Activated CD4-positive, alpha-beta T cell treated with anti-CD3 and anti-CD28 coated beads, Interleukin-2, amount 10 ng/mL, durations not matched to agents 24 days and 14 days (primary cell): ENCODE measurements around the gene CUX1. TPM values are rescaled to one million over a fixed set of nuclear protein-coding genes. Genes with fewer than 3 reads are reported as not detected.

ENCODE experiments used
- DNase-seq: peaks from one replicate; pipeline ENCODE4 v3.0.0; 2022
- H3K27ac Mint-ChIP-seq: one replicate; pipeline ENCODE4 v1.8.0; 2022; ENCODE audit warnings: mild to moderate bottlenecking, mixed read lengths
- H3K27me3 Mint-ChIP-seq: one replicate; pipeline ENCODE4 v1.8.0; 2022; ENCODE audit warnings: mixed read lengths
- H3K36me3 Mint-ChIP-seq: one replicate; pipeline ENCODE4 v1.8.0; 2022; ENCODE audit warnings: low read depth, mild to moderate bottlenecking, mixed read lengths
- H3K4me1 Mint-ChIP-seq: one replicate; pipeline ENCODE4 v1.8.0; 2021; ENCODE audit warnings: mixed read lengths
- H3K4me3 Mint-ChIP-seq: one replicate; pipeline ENCODE4 v1.8.0; 2022; ENCODE audit warnings: mild to moderate bottlenecking, moderate library complexity, mixed read lengths
- H3K9me3 Mint-ChIP-seq: one replicate; pipeline ENCODE4 v1.8.0; 2021; ENCODE audit warnings: mixed read lengths
- intact Hi-C: fragments of 100-400 bp; cut with micrococcal nuclease; formaldehyde crosslinking; loops from one replicate; pipeline ENCODE4 v1.15.1; 2023
- total RNA-seq: library from RNA; stranded (reverse); gene quantifications from 2 replicates; pipeline ENCODE4 v1.2.3, GENCODE V29; 2022

Gene CUX1
- total RNA-seq, 1 donor from 2014 or later, result 31.5 TPM

DNA sequence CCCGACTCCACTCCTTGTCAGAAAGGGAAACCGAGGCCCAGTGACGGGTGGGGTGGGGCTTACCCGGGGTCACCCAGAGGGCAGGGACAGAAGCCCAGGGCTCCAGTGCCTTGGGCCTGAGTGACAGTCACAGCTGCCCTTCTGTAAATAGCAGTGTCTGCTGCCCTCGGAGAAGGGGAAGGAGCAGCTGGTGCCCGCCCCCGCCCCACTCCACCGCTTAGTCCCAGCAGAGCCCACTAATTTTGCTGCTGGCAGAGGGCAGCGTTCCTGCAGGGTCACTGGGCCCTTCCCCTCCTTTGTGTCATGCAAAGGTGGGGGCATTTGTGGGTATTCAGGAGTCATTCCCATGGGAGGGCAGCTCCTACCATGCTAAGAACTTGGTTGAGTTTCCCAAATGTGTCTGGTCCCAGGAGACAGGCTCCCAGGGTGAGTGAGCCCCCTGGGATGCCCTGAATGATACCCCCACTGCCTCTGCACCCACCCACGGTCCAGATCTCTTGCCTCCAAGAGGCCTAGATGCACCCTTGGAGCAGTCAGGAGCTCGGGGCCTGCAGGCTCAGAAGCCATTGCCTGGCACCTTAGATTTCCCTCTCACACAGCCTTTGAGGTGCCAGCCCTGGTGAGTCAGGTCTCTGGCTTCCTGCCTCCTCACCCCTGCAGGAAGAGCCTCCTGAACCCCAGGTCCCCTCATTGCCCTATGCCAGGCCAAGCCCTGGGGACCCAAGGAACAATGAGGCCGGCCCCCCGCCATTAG, 486.4 kb downstream of the CUX1 start:
- Mint-ChIP-seq H3K9me3 (no peaks in the 10 kb centered on the region), H3K36me3 (no peaks in the 10 kb centered on the region), H3K27ac (no peak overlapping the region), H3K4me1 (peaks cover 12% of the 10 kb centered on the region), H3K4me3 (no peak overlapping the region), H3K27me3 (no peaks in the 10 kb centered on the region)
- no peak for DNase-seq
- intact Hi-C loops, result no loop called here

DNA sequence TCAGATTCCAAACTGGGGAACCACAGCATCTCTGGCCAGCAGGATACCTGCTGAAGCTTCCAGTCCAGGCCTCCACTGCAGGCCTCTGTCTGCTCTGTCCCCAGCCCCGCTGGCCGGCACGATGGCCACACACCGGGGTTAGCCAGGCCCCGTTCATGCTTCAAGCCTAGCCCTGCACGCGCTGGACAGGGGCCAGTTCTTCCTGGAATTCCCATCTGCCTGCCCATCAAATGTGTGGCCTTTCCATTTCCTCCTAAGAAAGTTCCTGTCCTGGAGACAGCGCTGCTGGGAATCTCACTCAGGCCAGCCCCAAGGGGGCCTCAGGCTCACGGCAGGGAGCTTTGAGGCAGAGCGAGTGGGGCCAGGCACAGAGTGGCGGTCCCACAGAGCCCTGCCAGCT, 487.2 kb downstream of the CUX1 start:
- Mint-ChIP-seq H3K27me3 (no peaks in the 10 kb centered on the region), H3K4me1 (peaks cover 12% of the 10 kb centered on the region), H3K27ac (no peak overlapping the region), H3K9me3 (no peaks in the 10 kb centered on the region), H3K4me3 (no peak overlapping the region), H3K36me3 (no peaks in the 10 kb centered on the region)
- no peak for DNase-seq
- intact Hi-C loops, result no loop called here

DNA sequence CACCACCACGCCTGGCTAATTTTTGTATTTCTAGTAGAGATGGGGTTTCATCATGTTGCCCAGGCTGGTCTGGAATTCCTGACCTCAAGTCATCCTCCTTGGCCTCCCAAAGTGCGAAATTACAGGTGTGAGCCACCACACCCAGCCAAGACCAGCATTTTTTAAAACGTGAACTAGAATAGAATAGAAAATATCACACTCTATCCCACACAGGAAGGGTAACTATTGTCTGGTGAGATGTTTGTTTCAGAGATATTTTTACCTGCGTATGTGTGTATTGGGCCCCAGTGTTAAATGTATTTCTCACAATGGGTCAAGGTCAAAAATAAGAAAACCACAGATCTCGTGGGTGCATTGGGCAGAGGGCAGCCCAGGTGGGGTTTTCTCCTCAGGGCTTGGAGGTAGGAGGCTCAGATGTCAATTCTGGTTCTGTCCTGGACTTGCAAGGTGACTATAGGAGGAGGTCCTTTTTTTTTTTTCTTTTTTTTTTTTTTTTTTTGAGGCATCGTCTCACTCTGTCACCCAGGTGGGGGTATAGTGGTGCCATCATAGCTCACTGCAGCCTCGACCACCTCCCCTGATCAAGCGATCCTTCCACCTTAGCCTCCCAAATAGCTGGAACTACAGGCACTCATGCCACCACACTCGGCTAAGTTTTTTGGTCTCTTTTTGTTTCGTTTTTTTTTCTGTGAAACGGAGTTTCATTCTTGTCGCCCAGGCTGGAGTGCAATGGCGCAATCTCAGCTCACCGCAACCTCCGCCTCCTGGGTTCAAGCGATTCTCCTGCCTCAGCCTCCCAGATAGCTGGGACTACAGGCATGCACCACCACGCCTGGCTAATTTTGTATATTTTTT, 488.2 kb downstream of the CUX1 start:
- H3K36me3 Mint-ChIP-seq, result no peaks in the 10 kb centered on the region
- no peak for DNase-seq
- peaks cover 12% of the 10 kb centered on the region for H3K4me1 Mint-ChIP-seq
- H3K27ac Mint-ChIP-seq, result peak overlapping the region; percentile 20
- H3K9me3 Mint-ChIP-seq, result no peaks in the 10 kb centered on the region
- H3K27me3 Mint-ChIP-seq, result no peaks in the 10 kb centered on the region
- intact Hi-C loops, result loop anchor here (2.0 kb wide), 1 partner anchor 15 kb away; no protein-coding TSS in a partner anchor
- no peak overlapping the region for H3K4me3 Mint-ChIP-seq

DNA sequence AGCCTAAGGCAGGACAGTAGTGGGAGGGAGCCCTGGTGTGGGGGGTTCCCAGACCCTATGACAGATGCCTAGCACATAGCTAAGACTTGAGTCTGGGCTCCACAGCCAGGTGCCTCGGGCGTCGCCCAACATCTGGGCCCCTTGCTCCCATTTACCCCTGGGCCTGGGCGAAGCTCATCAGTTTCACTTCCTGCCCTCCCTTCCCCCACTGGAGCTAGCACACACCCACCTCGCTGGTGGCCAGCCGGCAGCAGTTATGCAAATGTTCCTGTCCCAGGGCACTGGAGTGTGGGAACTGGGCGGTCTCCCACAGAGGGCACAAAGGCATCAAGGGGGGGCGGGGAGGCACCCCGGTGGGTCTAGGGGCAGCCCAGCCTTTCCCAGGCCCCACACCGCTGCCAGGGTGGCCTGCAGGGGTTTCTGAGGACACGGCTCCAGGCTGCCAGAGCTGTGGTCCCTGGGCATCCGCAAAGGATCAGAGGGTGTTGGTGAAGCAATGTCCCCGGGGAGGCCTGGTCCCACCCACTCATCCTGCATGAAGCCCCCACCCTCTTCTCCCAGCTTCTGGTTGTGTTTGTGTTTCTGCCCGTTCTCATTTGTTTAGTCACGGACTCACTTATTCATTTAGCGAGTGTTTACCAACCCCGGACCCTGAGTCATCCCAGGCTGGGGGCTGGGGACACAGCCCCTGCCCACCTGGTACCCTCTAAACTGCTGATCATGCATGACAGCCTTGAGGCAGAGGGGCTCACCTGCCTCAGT, 489.7 kb downstream of the CUX1 start:
- Mint-ChIP-seq H3K36me3 (no peaks in the 10 kb centered on the region), H3K27ac (peak overlapping the region; percentile 60), H3K27me3 (no peaks in the 10 kb centered on the region), H3K4me3 (no peak overlapping the region), H3K4me1 (peaks cover 12% of the 10 kb centered on the region), H3K9me3 (no peaks in the 10 kb centered on the region)
- DNase-seq, result peak; percentile 82
- intact Hi-C loops, result loop anchor here (2.0 kb wide), 1 partner anchor 16 kb away; no protein-coding TSS in a partner anchor

DNA sequence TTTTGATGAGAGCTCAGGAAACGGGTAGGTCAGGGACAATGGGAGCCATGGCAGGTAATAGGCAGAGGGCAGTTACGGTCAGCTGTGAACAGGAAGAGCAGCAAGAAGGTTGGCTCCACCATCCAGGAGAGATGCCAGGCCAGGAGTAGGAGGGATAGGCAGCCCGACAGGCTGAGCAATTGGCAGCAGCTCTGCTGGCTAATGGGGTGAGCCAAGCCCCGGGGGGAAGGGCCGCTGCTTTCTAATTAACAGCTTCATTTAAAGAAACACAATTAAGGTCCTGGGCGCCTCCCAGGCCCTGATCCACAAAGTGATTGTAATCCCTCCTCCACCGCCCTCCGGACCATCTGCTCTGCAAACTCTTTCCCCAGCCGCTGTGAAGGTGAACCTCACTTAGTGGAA, 493.0 kb downstream of the CUX1 start:
- Mint-ChIP-seq H3K36me3 (no peaks in the 10 kb centered on the region), H3K4me1 (peaks cover 9% of the 10 kb centered on the region), H3K4me3 (no peak overlapping the region), H3K27me3 (no peaks in the 10 kb centered on the region), H3K9me3 (no peaks in the 10 kb centered on the region), H3K27ac (no peak overlapping the region)
- DNase-seq, result no peak
- intact Hi-C loops, result no loop called here

DNA sequence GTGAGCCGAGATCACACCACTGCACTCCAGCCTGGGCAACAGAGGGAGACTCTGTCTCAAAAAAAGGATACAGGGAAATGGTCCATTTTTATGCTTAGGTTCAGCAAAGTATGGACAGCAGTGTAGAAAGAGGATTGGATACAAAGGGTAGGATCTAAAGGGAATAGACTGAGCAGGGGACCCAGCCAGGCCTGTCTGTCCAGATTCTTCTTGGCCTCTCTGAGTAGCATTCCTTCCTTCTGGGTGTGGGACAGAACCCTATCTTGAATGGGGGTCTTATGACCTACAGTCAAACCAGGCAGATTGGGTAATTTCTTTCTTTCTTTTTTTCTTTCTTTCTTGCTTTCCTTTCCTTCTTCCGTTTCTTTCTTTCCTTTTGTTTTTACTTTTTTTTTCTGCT, 494.9 kb downstream of the CUX1 start:
- Mint-ChIP-seq H3K27ac (no peak overlapping the region), H3K9me3 (no peaks in the 10 kb centered on the region)

DNA sequence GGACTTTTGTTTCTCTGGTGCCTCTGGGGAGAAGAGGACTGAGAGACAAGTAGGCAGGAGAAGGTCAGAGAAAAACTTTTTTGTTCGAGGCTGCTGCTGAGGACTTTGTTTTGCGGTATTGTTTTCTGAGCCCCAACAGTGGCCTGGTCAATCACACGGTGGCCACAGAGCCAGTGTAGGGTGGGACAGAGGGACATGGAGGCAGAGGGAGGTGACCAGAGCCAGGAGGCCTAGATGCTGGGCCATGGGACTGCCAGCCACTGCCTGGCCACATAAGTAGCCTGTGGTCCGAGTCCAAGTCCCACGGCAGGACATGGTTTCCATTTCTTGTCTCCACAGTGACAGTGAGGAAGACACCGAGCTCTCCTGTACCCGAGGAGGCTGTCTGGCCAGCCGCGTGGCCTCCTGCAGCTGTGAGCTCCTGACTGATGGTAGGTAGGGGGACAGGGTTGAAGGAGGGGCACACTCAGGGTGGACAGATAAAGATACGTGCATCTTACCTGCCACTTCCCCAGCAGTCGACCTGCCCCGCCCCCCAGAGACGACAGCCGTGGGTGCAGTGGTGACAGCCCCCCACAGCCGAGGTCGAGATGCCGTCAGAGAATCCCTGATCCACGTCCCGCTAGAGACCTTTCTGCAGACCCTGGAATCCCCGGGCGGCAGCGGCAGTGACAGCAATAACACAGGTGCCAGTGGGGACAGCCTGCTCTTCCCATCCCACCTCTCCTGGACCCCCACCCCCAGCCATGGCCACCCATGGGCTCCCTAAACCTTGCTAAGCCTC, 496.8 kb downstream of the CUX1 start:
- H3K9me3 Mint-ChIP-seq, result no peaks in the 10 kb centered on the region
- intact Hi-C loops, result no loop called here
- no peak overlapping the region for H3K4me3 Mint-ChIP-seq
- no peak overlapping the region for H3K27ac Mint-ChIP-seq
- no peak for DNase-seq
- H3K27me3 Mint-ChIP-seq, result no peaks in the 10 kb centered on the region
- no peaks in the 10 kb centered on the region for H3K36me3 Mint-ChIP-seq
- no peaks in the 10 kb centered on the region for H3K4me1 Mint-ChIP-seq

More for the DNA sequence above, 494.9 kb downstream of the CUX1 start:
- no peak overlapping the region for H3K4me3 Mint-ChIP-seq
- no peaks in the 10 kb centered on the region for H3K36me3 Mint-ChIP-seq
- peaks cover 2% of the 10 kb centered on the region for H3K4me1 Mint-ChIP-seq
- no peak for DNase-seq
- H3K27me3 Mint-ChIP-seq, result no peaks in the 10 kb centered on the region
- intact Hi-C loops, result no loop called here

DNA sequence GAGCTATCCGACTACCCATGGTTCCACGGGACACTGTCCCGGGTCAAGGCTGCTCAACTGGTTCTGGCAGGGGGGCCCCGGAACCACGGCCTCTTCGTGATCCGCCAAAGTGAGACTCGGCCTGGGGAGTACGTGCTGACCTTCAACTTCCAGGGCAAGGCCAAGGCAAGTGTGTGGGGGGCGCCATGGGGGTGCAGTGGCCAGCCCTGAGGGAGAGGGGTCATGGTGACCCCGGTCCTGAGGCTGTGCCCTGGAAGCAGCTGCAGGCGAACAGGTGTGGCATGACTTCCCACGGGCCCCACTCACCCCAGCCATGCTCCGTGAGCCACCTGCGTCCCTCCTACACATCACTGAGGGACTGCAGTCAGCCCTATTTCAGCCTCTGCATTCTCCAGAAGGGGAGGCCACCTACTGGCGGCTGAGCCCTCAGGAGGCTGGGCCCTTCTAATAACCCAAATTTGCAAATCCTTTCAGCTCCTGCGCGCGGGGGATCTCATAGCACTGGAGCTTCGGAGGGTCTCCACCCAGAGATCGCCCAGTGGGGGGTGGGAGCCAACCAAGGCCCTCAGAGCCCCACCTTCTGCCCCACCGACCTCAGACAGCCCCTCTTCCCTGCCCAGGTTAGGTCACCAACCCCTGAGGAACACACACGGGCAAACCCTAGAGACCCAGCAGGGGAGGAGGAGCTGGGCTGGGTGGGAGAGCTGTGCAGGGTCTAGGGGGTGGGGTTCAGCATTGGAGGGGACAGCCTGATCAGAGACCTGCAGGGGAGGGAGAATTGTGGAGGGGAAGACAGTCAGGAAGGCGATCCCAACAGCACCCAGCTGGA, 500.0 kb downstream of the CUX1 start:
- Mint-ChIP-seq H3K27ac (no peak overlapping the region), H3K27me3 (peaks cover under 1% of the 10 kb centered on the region), H3K9me3 (no peaks in the 10 kb centered on the region), H3K4me3 (no peak overlapping the region), H3K4me1 (no peaks in the 10 kb centered on the region), H3K36me3 (no peaks in the 10 kb centered on the region)
- no peak for DNase-seq
- intact Hi-C loops, result no loop called here

DNA sequence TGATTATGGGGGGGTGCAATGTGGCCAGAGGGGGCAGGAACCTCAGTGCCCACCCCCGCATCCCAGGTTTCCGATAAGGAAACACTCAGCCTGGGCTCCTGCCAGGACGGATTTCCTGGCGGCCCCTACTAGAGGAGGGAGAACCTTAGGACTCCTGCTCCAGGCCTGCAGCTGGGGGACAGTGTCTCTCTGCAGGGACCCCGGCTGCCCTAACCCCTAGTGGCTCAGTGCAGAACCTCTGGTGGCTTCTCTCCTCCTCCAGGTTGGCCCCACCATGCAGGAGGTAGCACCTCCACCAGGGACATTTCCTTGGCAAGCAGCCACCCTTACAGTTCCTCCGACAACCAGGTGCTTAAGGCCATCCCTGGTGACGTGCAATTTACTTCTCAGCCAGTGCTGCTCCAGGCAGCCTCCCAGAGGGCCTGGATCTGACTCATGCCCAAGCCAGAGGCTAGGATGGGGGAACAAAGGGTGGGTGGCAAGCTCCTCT, 501.1 kb downstream of the CUX1 start:
- Mint-ChIP-seq H3K27ac (no peak overlapping the region), H3K27me3 (peaks cover 4% of the 10 kb centered on the region), H3K4me3 (no peak overlapping the region), H3K36me3 (no peaks in the 10 kb centered on the region), H3K9me3 (no peaks in the 10 kb centered on the region), H3K4me1 (no peaks in the 10 kb centered on the region)
- no peak for DNase-seq
- intact Hi-C loops, result no loop called here

DNA sequence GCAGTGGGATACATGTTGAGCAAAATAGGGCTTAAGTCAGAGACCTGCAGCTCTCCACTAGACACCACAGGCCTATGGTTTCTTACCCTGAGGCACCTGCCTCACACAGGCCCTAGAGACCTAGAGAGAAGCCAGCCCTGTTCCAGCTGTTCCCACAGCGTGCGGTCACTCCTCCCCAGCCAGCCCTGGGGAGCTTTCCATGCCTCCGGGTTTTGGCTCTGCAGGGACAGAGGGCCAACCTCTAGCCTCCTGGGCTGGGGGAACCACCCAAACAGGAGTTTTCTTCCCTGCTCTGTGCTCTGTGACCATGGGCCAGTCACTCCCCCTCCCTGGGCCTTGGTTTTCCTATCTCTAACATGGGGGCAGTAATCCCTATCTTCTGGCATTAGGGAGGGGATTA, 502.2 kb downstream of the CUX1 start:
- Mint-ChIP-seq H3K4me1 (no peaks in the 10 kb centered on the region), H3K36me3 (no peaks in the 10 kb centered on the region), H3K9me3 (no peaks in the 10 kb centered on the region), H3K27ac (no peak overlapping the region), H3K4me3 (no peak overlapping the region), H3K27me3 (peaks cover 4% of the 10 kb centered on the region)
- intact Hi-C loops, result no loop called here
- DNase-seq, result no peak

DNA sequence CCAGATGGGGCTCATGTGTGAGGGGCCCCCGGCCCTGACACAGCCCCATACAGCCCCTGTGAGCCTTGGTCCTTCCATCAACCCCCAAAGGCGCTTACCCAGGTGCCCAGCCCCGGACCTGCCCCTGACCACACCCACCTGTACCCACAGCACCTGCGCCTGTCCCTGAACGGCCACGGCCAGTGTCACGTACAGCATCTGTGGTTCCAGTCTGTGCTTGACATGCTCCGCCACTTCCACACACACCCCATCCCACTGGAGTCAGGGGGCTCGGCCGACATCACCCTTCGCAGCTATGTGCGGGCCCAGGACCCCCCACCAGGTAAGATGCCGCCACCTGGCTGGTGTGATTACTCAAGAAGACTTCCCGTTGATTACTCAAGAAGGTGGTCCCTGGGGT, 502.8 kb downstream of the CUX1 start:
- Mint-ChIP-seq H3K27me3 (peaks cover 4% of the 10 kb centered on the region), H3K4me3 (no peak overlapping the region), H3K27ac (no peak overlapping the region), H3K9me3 (no peaks in the 10 kb centered on the region), H3K4me1 (no peaks in the 10 kb centered on the region), H3K36me3 (no peaks in the 10 kb centered on the region)
- DNase-seq, result no peak
- intact Hi-C loops, result no loop called here

DNA sequence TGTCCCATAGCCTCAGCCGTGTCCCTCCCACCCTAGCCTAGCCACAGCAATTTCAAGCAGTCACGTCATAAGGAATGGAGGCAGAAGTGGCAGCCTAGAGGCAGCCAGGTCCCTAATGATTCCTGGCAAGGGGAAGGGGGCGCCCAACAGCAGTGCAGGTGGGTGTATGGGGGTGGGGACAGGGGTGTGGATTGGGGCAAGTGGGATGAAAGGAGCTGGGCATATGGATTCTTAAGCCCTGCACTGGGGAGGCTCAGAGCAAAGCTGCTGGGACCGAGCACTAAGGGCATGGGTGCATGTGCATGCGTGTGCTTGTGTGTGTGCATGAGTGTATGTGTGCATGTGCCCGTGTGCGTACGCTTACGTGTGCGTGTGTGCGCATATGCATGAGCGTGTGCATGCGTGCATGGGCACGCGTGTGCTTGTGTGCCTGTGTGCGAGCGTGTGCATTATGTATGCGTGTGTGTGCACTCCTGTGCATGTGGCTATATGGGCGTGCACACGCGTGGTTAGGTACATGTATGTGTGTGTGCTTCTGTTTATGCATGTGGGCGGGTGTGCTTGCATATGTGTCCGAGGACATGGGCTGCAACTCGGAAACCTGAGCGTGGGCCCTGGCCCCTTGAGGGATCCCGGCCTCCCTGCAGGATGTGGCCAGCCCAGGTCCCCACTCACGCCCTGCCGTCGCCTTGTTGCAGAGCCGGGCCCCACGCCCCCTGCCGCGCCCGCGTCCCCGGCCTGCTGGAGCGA, 503.4 kb downstream of the CUX1 start:
- Mint-ChIP-seq H3K27ac (no peak overlapping the region), H3K27me3 (peaks cover 4% of the 10 kb centered on the region), H3K4me3 (no peak overlapping the region), H3K4me1 (no peaks in the 10 kb centered on the region), H3K9me3 (no peaks in the 10 kb centered on the region), H3K36me3 (no peaks in the 10 kb centered on the region)
- no peak for DNase-seq
- intact Hi-C loops, result no loop called here
